K562 (cell line): Measurements from ENCODE around the gene B3GALT4. TPM values are rescaled to one million over a fixed set of nuclear protein-coding genes. Genes with fewer than 3 reads are reported as not detected.
A peak's percentile ranks its signal among the peaks of the same experiment; 100 is the strongest.

Experiments used
- ETV5 ChIP-seq: sonication (generic); formaldehyde crosslinking; IDR thresholded peaks from 2 replicates; pipeline ENCODE4 v1.4.0; 2020; ENCODE audit warnings: low read depth, mild to moderate bottlenecking, missing genetic modification reagents
- GABPB1 ChIP-seq: sonication (generic); formaldehyde crosslinking; IDR thresholded peaks from 2 replicates; pipeline ENCODE4 v1.8.0; 2022; ENCODE audit warnings: mild to moderate bottlenecking, missing genetic modification reagents
- GATAD2B ChIP-seq: fragments of 450-650 bp; IDR thresholded peaks from 2 replicates; pipeline ENCODE4 v1.6.1; 2017; ENCODE audit warnings: mild to moderate bottlenecking, borderline replicate concordance
- HOMEZ ChIP-seq: fragments of 250-450 bp; sonication (Bioruptor Pico); IDR thresholded peaks from 2 replicates; pipeline ENCODE4 v1.4.0; 2020; ENCODE audit warnings: mild to moderate bottlenecking, moderate library complexity
- KHSRP ChIP-seq: fragments of 450-650 bp; IDR thresholded peaks from 2 replicates; pipeline ENCODE4 v1.6.1; 2017
- PYGO2 ChIP-seq: fragments of 450-650 bp; IDR thresholded peaks from 2 replicates; pipeline ENCODE4 v1.6.1; 2016; ENCODE audit warnings: mild to moderate bottlenecking, missing genetic modification characterization, moderate library complexity, missing compliant biosample characterization
- TFE3 ChIP-seq: fragments of 450-650 bp; formaldehyde crosslinking; IDR thresholded peaks from 2 replicates; pipeline ENCODE4 v1.4.0; 2020; ENCODE audit warnings: mild to moderate bottlenecking, mixed read lengths
- ZNF316 ChIP-seq: fragments of 450-650 bp; IDR thresholded peaks from 2 replicates; pipeline ENCODE4 v1.6.1; 2016
- polyA plus RNA-seq, 8 experiments: library from polyadenylated mRNA; depleted of rRNA in 4 of 8; stranded (reverse) in 5 of 8; unstranded in 3 of 8; fragments of >200 nt; fragmentation: Nextera tagmentation in 2 of 8; fragmentation: Illumina TruSeq in 1 of 8; extraction: Ambion mirVana in 2 of 8; extraction: Trizol in 1 of 8; gene quantifications; 2 replicates each; pipeline versions ENCODE4 v1.2.1 to v1.2.3, GENCODE V29; 2011 to 2014; ENCODE audit warnings: inconsistent platforms in 1 of 8, missing spikeins in 1 of 8
- total RNA-seq, 7 experiments: library from RNA; depleted of rRNA in 6 of 7; stranded (reverse); fragments of >200 nt in 6 of 7; fragmentation: Illumina TruSeq in 2 of 7; extraction: Trizol in 2 of 7; gene quantifications; 2 replicates each; pipeline versions ENCODE4 v1.2.1 to v1.2.3, GENCODE V29; 2011 to 2021; ENCODE audit warnings: low replicate concordance in 1 of 7
- TF ChIP-seq, protein P1 (sequence below): fragments of 200-800 bp; sonication (Bioruptor generic); IDR thresholded peaks from 2 replicates; pipeline ENCODE4 v1.6.1; 2016; ENCODE audit warnings: missing genetic modification characterization, missing compliant biosample characterization
- TF ChIP-seq, protein P2 (sequence below): sonication (generic); formaldehyde crosslinking; IDR thresholded peaks from 2 replicates; pipeline ENCODE4 v1.4.0; 2020; ENCODE audit warnings: mild to moderate bottlenecking, missing genetic modification reagents
- TF ChIP-seq, protein P3 (sequence below): fragments of 450-650 bp; IDR thresholded peaks from 2 replicates; pipeline ENCODE4 v1.6.1; 2018; ENCODE audit not compliant: partially characterized antibody

The B3GALT4 gene
- total and polyA plus RNA-seq, 9 of the 15 experiments (the other 6 are each of a cell fraction or from before 2014, with no cell fraction given): 0.11 to 1.3 (median 0.53) TPM; not detected in 1

DNA sequence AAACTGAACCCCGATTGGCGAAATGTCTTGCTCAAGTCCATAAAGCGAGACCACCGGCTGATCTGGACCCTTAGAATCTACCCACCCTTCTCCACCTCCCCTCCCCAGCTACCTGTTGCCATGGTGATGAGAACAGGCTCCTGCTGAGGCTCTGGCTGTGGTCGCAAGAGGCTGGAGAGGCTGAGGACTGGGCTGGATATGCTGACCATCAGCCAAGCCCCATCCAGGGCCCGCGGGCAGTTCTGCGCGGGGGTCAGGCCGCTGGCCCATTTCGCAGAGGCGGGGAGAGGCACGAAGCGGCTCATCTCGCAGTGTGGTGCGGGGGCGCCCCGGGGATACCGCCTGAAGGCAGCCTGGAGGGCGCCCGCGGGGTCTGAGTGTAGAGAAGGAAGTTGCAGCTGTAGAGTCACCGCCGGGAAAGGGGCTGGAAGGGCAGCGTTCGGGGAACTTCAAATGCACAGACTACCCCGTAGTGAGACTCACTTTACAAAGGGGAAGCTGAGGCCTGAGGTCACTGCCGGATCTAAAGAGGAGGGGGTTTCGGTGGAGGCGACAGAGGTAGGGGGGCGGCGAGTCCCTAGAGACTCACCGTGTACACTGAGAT is 36.3 kb downstream of the B3GALT4 start (continued):
- TF ChIP-seq, protein P1, sequence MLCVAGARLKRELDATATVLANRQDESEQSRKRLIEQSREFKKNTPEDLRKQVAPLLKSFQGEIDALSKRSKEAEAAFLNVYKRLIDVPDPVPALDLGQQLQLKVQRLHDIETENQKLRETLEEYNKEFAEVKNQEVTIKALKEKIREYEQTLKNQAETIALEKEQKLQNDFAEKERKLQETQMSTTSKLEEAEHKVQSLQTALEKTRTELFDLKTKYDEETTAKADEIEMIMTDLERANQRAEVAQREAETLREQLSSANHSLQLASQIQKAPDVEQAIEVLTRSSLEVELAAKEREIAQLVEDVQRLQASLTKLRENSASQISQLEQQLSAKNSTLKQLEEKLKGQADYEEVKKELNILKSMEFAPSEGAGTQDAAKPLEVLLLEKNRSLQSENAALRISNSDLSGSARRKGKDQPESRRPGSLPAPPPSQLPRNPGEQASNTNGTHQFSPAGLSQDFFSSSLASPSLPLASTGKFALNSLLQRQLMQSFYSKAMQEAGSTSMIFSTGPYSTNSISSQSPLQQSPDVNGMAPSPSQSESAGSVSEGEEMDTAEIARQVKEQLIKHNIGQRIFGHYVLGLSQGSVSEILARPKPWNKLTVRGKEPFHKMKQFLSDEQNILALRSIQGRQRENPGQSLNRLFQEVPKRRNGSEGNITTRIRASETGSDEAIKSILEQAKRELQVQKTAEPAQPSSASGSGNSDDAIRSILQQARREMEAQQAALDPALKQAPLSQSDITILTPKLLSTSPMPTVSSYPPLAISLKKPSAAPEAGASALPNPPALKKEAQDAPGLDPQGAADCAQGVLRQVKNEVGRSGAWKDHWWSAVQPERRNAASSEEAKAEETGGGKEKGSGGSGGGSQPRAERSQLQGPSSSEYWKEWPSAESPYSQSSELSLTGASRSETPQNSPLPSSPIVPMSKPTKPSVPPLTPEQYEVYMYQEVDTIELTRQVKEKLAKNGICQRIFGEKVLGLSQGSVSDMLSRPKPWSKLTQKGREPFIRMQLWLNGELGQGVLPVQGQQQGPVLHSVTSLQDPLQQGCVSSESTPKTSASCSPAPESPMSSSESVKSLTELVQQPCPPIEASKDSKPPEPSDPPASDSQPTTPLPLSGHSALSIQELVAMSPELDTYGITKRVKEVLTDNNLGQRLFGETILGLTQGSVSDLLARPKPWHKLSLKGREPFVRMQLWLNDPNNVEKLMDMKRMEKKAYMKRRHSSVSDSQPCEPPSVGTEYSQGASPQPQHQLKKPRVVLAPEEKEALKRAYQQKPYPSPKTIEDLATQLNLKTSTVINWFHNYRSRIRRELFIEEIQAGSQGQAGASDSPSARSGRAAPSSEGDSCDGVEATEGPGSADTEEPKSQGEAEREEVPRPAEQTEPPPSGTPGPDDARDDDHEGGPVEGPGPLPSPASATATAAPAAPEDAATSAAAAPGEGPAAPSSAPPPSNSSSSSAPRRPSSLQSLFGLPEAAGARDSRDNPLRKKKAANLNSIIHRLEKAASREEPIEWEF (CRISPR knock-in tag): no peak
- TF ChIP-seq, protein P2, sequence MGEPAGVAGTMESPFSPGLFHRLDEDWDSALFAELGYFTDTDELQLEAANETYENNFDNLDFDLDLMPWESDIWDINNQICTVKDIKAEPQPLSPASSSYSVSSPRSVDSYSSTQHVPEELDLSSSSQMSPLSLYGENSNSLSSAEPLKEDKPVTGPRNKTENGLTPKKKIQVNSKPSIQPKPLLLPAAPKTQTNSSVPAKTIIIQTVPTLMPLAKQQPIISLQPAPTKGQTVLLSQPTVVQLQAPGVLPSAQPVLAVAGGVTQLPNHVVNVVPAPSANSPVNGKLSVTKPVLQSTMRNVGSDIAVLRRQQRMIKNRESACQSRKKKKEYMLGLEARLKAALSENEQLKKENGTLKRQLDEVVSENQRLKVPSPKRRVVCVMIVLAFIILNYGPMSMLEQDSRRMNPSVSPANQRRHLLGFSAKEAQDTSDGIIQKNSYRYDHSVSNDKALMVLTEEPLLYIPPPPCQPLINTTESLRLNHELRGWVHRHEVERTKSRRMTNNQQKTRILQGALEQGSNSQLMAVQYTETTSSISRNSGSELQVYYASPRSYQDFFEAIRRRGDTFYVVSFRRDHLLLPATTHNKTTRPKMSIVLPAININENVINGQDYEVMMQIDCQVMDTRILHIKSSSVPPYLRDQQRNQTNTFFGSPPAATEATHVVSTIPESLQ (CRISPR knock-in tag): no peak
- TF ChIP-seq ETV5 (CRISPR knock-in tag) (no peak), GATAD2B (no peak), GABPB1 (peak; percentile 82), ZNF316 (peak; percentile 42; the same call in 1 of the 2 replicates), TFE3 (CRISPR knock-in tag) (no peak), KHSRP (no peak), HOMEZ (CRISPR knock-in tag) (no peak), PYGO2 (no peak)
- TF ChIP-seq, protein P3, sequence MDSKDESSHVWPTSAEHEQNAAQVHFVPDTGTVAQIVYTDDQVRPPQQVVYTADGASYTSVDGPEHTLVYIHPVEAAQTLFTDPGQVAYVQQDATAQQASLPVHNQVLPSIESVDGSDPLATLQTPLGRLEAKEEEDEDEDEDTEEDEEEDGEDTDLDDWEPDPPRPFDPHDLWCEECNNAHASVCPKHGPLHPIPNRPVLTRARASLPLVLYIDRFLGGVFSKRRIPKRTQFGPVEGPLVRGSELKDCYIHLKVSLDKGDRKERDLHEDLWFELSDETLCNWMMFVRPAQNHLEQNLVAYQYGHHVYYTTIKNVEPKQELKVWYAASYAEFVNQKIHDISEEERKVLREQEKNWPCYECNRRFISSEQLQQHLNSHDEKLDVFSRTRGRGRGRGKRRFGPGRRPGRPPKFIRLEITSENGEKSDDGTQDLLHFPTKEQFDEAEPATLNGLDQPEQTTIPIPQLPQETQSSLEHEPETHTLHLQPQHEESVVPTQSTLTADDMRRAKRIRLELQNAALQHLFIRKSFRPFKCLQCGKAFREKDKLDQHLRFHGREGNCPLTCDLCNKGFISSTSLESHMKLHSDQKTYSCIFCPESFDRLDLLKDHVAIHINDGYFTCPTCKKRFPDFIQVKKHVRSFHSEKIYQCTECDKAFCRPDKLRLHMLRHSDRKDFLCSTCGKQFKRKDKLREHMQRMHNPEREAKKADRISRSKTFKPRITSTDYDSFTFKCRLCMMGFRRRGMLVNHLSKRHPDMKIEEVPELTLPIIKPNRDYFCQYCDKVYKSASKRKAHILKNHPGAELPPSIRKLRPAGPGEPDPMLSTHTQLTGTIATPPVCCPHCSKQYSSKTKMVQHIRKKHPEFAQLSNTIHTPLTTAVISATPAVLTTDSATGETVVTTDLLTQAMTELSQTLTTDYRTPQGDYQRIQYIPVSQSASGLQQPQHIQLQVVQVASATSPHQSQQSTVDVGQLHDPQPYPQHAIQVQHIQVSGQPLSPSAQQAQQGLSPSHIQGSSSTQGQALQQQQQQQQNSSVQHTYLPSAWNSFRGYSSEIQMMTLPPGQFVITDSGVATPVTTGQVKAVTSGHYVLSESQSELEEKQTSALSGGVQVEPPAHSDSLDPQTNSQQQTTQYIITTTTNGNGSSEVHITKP: no peak
